ENCODE data around the gene GALP. TPM values are rescaled to one million over a fixed set of nuclear protein-coding genes. Genes with fewer than 3 reads are reported as not detected.

GALP gene
- total RNA-seq, 1 donor from 2014 or later: not detected

GRCh38 chr19:56221851-56222250 is 46.0 kb downstream of the GALP start:
- ATAC-seq: no peak
- DNase-seq (ENCODE audit: low spot score): no peak
- intact Hi-C loops (cut with DNase I): no loop called here

GRCh38 chr19:56222901-56223300 is 47.1 kb downstream of the GALP start:
- no peak for ATAC-seq
- intact Hi-C loops (cut with DNase I): no loop called here
- no peak for DNase-seq (ENCODE audit: low spot score)

- intact Hi-C loops (cut with DNase I): no loop called here
- DNase-seq (ENCODE audit: low spot score) (no peak), ATAC-seq (no peak)
These were observed 47.7 kb downstream of the GALP start for GRCh38 chr19:56223481-56223880.

Other genes starting within 250 kb of the GALP start
- gene NLRP13, start 243.7 kb upstream of the GALP start, total RNA-seq: not detected
- gene NLRP8, start 228.2 kb upstream of the GALP start, total RNA-seq: not detected
- not detected for gene NLRP5, start 189.2 kb upstream of the GALP start, total RNA-seq
- 24.6 TPM for gene ZNF787, start 54.7 kb upstream of the GALP start, total RNA-seq
- 32.5 TPM for gene ZNF444, start 34.7 kb upstream of the GALP start, total RNA-seq
- not detected for gene ZSCAN5B, start 21.8 kb downstream of the GALP start, total RNA-seq
- gene ZSCAN5C, start 26.3 kb downstream of the GALP start, total RNA-seq: not detected
- not detected for gene EDDM13, start 96.7 kb downstream of the GALP start, total RNA-seq
- 12.3 TPM for gene ZSCAN5A, start 138.8 kb downstream of the GALP start, total RNA-seq
- gene ZNF582, start 217.5 kb downstream of the GALP start, total RNA-seq: 5.5 TPM
- 11.2 TPM for gene ZNF583, start 228.3 kb downstream of the GALP start, total RNA-seq

All from sciatic nerve (tissue), 2 donors.